ENCODE data around the gene PBXIP1.
"Not testable (repeated sequence)": the region's sequence is repeated elsewhere in the genome, so short reads cannot be mapped to it uniquely, and the experiment has no call there.

The PBXIP1 gene

DNA sequence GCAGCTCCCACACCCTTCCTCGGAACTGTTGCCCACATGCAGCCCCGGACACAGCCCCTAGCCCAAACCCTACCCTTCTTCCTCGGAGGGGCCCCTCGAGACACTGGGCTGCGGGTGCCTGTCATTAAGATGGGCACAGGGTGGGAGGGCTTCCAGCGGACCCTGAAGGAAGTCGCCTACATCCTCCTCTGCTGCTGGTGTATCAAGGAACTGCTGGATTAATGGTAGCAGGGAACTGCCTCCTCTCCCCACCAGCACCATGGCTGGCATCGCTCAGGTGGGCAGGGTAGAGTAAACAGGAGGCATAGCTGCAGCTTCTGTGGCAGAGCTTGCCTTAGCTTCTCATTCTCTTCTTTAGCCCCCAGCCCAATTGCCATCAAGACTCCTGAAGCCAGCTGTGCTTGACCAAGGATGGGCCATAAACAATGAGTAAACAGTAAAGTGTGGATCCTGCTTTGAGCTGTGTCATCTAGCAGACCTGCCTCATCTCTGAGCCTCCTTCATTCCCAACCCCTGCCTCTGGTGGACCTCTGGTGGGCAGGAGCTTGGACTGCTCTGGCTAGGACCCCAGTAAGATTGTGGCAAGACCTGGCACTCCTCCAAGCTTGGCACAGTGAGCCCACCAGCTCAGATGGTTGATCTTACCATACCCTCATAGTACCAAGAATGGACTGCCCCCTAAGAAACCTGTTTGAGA, 37.8 kb upstream of the PBXIP1 start, which contains the start of gene LENEP:
LENEP (plus strand) TSS at position 15 of the 697 bp plus-strand sequence; CDS start at position 37, 22 bp downstream.
- Histone ChIP-seq H3K36me3 (ENCODE audit: control insufficient read depth, insufficient read depth, low read length) (peaks cover 31% of the 10 kb centered on the region), H3K27me3 (ENCODE audit: control insufficient read depth, insufficient read depth, low read length) (0 out of 2 replicates have a peak, but pooled peaks cover 3% of the 10 kb centered on the region), H3K4me1 (ENCODE audit: control insufficient read depth, insufficient read depth, low read length) (no peaks in the 10 kb centered on the region), H3K9me3 (ENCODE audit: control insufficient read depth, insufficient read depth, low read length) (no peaks in the 10 kb centered on the region), H3K4me3 (ENCODE audit: low read depth, low read length) (no peak within 1 kb of the TSS), H3K9ac (ENCODE audit: low read depth, low read length) (no peak within 1 kb of the TSS), H3K27ac (ENCODE audit: low read depth, low read length) (peak within 1 kb of the TSS; percentile 61)

DNA sequence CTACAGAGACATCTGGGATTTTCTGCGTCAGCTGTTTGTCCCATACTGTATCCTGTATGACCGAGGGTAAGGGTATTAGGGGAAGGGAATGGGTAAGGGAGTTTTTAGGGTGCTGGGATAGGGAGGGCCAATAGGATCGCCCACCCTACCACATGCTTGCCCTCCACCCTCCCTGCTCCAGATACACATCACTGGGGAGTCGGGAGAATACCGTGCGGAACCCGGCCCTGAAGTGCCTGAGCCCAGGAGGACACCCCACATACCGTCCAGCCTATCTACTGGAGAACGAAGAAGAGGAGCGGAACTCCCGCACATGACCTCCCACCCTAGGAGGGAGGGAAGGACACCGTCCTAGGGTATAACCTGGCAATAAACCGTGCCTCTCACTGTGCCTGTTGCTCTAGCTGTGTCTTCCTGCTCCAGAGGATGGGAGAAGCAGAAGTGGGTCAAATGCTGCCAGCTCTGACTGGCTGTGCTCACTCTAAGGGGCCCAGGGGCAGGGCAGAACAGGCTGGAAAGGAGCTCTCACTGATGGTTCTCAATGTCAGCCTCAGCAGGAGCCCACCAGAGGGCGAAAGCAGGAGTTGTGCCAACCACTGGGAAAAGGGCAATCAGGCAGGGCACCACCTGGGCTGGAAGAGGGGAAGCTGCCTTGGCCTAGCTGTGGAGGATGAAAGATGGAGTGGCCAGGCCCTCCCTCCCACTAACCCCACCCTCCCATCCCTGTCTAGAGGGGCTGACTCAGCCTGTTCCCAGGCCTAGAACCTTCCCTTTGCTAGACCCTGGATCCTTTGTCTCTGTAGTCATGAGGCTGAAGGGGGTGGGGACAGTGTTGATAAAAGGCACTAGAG, 37.0 kb upstream of the PBXIP1 start:
- H3K9ac ChIP-seq (ENCODE audit: low read depth, low read length), result no peak overlapping the region
- no peaks in the 10 kb centered on the region for H3K4me1 ChIP-seq (ENCODE audit: control insufficient read depth, insufficient read depth, low read length)
- H3K27ac ChIP-seq (ENCODE audit: low read depth, low read length), result no peak overlapping the region

DNA sequence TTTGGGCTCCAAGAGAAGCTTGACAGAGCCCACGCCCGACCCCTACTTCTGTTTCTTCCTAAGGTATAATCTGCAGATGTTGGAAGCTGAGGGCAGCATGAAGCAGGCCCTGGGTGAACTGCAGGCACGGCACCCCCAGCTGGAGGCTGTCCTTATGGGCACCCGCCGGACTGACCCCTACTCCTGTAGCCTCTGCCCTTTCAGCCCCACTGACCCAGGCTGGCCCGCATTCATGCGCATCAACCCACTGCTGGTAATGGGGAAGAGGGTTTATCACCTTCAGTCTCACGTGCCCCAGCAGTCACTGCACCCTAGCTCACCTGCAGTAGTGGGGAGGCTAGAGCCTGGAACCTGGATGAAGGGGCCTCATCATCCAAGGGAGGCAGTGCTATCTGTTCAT, 34.4 kb upstream of the PBXIP1 start:
- no peak overlapping the region for H3K9ac ChIP-seq (ENCODE audit: low read depth, low read length)
- no peak overlapping the region for H3K4me3 ChIP-seq (ENCODE audit: low read depth, low read length)
- no peaks in the 10 kb centered on the region for H3K4me1 ChIP-seq (ENCODE audit: control insufficient read depth, insufficient read depth, low read length)
- no peaks in the 10 kb centered on the region for H3K27me3 ChIP-seq (ENCODE audit: control insufficient read depth, insufficient read depth, low read length)
- H3K36me3 ChIP-seq (ENCODE audit: control insufficient read depth, insufficient read depth, low read length), result peaks cover 56% of the 10 kb centered on the region
- H3K9me3 ChIP-seq (ENCODE audit: control insufficient read depth, insufficient read depth, low read length), result no peaks in the 10 kb centered on the region
- no peak overlapping the region for H3K27ac ChIP-seq (ENCODE audit: low read depth, low read length)

More for the DNA sequence above, 37.0 kb upstream of the PBXIP1 start:
- H3K27me3 ChIP-seq (ENCODE audit: control insufficient read depth, insufficient read depth, low read length), result 0 out of 2 replicates have a peak, but pooled peaks cover 3% of the 10 kb centered on the region
- H3K4me3 ChIP-seq (ENCODE audit: low read depth, low read length), result no peak overlapping the region
- peaks cover 38% of the 10 kb centered on the region for H3K36me3 ChIP-seq (ENCODE audit: control insufficient read depth, insufficient read depth, low read length)
- no peaks in the 10 kb centered on the region for H3K9me3 ChIP-seq (ENCODE audit: control insufficient read depth, insufficient read depth, low read length)

DNA sequence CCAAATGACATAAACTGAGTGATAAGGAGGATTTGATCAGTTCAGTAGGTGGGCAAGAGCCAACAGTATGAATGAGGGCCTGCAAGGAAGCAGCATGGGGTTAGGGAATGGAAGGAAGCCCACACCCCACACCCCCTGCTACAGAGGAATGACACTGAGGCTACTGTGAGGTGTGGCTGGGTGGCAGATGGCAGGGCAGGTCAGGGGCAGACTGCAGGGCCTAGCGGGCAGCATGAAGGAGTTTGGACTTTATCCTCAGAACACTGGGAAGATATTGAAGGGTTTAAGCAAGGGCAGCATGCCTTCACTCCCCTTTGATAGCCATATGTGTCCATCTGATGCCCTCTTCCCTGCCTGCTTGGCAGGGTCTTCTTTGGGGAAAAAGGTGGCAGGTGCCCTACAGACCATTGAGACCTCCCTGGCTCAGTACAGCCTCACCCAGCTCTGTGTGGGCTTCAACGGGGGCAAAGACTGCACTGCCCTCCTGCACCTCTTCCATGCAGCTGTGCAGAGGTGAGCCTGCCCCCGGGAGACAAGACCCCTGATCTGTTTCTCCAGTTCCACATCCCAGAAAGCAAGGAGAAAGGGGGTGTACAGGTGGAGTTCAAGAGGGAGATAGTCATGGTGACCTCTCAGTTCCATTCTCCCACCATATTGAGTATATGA, 33.4 kb upstream of the PBXIP1 start:
- Histone ChIP-seq H3K4me3 (ENCODE audit: low read depth, low read length) (no peak overlapping the region), H3K27me3 (ENCODE audit: control insufficient read depth, insufficient read depth, low read length) (no peaks in the 10 kb centered on the region), H3K9ac (ENCODE audit: low read depth, low read length) (no peak overlapping the region), H3K36me3 (ENCODE audit: control insufficient read depth, insufficient read depth, low read length) (peaks cover 56% of the 10 kb centered on the region), H3K4me1 (ENCODE audit: control insufficient read depth, insufficient read depth, low read length) (no peaks in the 10 kb centered on the region), H3K9me3 (ENCODE audit: control insufficient read depth, insufficient read depth, low read length) (no peaks in the 10 kb centered on the region), H3K27ac (ENCODE audit: low read depth, low read length) (no peak overlapping the region)

DNA sequence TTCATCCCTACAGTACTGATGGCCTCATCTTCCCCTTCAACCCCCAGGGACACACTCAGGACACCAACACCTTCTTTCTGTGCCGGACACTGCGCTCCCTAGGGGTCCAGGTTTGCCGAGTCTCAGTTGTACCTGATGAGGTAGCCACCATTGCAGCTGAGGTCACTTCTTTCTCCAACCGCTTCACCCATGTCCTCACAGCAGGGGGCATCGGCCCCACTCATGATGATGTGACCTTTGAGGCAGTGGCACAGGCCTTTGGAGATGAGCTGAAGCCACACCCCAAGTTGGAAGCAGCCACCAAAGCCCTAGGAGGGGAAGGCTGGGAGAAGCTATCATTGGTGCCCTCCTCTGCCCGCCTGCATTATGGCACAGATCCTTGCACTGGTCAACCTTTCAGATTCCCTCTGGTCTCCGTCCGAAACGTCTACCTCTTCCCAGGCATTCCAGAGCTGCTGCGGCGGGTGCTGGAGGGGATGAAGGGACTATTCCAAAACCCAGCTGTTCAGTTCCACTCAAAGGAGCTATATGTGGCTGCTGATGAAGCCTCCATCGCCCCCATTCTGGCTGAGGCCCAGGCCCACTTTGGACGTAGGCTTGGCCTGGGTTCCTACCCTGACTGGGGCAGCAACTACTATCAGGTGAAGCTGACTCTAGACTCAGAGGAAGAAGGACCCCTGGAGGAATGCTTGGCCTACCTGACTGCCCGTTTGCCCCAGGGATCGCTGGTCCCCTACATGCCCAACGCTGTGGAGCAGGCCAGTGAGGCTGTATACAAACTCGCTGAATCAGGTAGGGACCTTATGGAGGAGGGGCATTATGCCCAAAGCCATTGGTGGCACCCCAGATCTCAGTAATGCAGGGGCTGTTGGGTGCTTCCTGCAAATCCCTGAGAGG, 32.4 kb upstream of the PBXIP1 start:
- Histone ChIP-seq H3K9ac (ENCODE audit: low read depth, low read length) (no peak overlapping the region), H3K27ac (ENCODE audit: low read depth, low read length) (no peak overlapping the region), H3K27me3 (ENCODE audit: control insufficient read depth, insufficient read depth, low read length) (no peaks in the 10 kb centered on the region), H3K9me3 (ENCODE audit: control insufficient read depth, insufficient read depth, low read length) (no peaks in the 10 kb centered on the region), H3K36me3 (ENCODE audit: control insufficient read depth, insufficient read depth, low read length) (peaks cover 54% of the 10 kb centered on the region), H3K4me3 (ENCODE audit: low read depth, low read length) (no peak overlapping the region), H3K4me1 (ENCODE audit: control insufficient read depth, insufficient read depth, low read length) (no peaks in the 10 kb centered on the region)

DNA sequence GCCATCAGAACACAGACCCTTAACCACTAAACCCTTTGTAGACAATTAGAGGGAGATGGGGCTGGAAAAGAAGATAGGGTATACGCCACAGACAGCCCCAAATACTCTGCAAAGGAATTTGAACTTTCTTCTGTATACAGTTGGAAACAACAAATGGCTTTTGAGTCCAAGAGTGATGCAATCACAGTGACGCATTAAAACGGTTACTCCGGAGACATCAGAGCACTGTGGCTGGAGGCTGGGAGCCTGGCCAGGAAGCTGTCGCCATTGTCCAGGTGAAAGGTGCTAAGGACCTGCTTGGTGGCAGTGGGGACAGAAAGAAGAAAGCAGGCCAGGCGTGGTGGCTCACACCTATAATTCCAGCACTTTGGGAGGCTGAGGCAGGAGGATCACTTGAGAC, 31.4 kb upstream of the PBXIP1 start:
- peaks cover 4% of the 10 kb centered on the region for H3K4me1 ChIP-seq (ENCODE audit: control insufficient read depth, insufficient read depth, low read length)
- no peaks in the 10 kb centered on the region for H3K27me3 ChIP-seq (ENCODE audit: control insufficient read depth, insufficient read depth, low read length)
- H3K27ac ChIP-seq (ENCODE audit: low read depth, low read length), result no peak overlapping the region
- no peak overlapping the region for H3K4me3 ChIP-seq (ENCODE audit: low read depth, low read length)
- peaks cover 50% of the 10 kb centered on the region for H3K36me3 ChIP-seq (ENCODE audit: control insufficient read depth, insufficient read depth, low read length)
- no peak overlapping the region for H3K9ac ChIP-seq (ENCODE audit: low read depth, low read length)
- H3K9me3 ChIP-seq (ENCODE audit: control insufficient read depth, insufficient read depth, low read length), result no peaks in the 10 kb centered on the region

DNA sequence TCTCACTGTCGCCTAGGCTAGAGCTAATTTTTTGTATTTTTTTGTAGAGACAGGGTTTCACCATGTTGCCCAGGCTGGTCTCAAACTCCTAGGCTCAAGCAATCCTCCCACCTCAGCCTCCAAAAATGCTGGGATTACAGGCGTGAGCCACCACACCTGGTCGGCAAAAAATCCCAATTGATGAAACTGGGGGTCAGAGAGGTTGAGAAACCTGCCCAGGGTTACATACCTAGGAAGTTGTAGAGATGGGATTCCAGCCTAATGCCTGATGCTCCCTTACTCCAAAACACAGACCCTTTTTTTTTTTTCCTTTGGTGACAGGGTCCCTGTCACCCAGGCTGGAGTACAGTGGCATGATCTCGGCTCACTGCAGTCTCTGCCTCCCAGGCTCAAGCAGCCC, 30.8 kb upstream of the PBXIP1 start:
- not testable (repeated sequence) for H3K4me1 ChIP-seq (ENCODE audit: control insufficient read depth, insufficient read depth, low read length); H3K27ac ChIP-seq (ENCODE audit: low read depth, low read length); H3K4me3 ChIP-seq (ENCODE audit: low read depth, low read length); H3K9me3 ChIP-seq (ENCODE audit: control insufficient read depth, insufficient read depth, low read length); H3K9ac ChIP-seq (ENCODE audit: low read depth, low read length); H3K27me3 ChIP-seq (ENCODE audit: control insufficient read depth, insufficient read depth, low read length)
- H3K36me3 ChIP-seq (ENCODE audit: control insufficient read depth, insufficient read depth, low read length), result peaks cover 50% of the 10 kb centered on the region

DNA sequence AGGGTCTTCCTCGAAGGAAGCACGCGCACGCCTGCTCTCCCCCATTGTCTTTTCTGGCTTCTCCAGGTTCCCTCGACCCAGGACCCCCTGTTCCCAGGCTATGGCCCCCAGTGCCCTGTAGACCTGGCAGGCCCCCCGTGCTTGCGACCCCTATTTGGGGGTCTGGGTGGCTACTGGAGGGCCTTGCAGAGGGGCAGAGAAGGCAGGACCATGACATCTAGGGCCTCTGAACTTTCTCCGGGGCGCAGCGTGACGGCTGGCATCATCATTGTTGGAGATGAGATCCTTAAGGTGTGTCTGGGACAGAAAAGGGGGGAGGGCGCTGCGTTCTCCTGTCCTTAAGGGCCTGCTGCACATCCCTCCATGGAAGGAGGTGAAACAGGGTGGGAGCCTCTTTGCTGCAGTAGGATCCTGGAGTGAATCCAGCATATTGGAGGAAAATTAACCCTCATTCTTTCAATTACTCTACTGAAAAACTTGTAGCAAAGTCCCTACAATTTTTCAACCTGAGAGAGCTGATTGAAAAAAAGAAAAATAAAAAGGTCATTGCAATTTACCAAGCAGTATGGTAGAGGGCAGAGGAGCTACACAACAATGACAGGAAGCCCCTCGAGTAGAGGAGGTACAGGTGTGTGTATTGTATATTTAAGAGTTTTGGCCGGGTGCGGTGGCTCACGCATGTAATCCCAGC, 28.0 kb upstream of the PBXIP1 start:
- Histone ChIP-seq H3K4me1 (ENCODE audit: control insufficient read depth, insufficient read depth, low read length) (peaks cover 5% of the 10 kb centered on the region), H3K9ac (ENCODE audit: low read depth, low read length) (peak overlapping the region; percentile 83), H3K27me3 (ENCODE audit: control insufficient read depth, insufficient read depth, low read length) (no peaks in the 10 kb centered on the region), H3K9me3 (ENCODE audit: control insufficient read depth, insufficient read depth, low read length) (no peaks in the 10 kb centered on the region), H3K36me3 (ENCODE audit: control insufficient read depth, insufficient read depth, low read length) (peaks cover 40% of the 10 kb centered on the region), H3K27ac (ENCODE audit: low read depth, low read length) (peak overlapping the region; percentile 47), H3K4me3 (ENCODE audit: low read depth, low read length) (peak overlapping the region; percentile 90)

DNA sequence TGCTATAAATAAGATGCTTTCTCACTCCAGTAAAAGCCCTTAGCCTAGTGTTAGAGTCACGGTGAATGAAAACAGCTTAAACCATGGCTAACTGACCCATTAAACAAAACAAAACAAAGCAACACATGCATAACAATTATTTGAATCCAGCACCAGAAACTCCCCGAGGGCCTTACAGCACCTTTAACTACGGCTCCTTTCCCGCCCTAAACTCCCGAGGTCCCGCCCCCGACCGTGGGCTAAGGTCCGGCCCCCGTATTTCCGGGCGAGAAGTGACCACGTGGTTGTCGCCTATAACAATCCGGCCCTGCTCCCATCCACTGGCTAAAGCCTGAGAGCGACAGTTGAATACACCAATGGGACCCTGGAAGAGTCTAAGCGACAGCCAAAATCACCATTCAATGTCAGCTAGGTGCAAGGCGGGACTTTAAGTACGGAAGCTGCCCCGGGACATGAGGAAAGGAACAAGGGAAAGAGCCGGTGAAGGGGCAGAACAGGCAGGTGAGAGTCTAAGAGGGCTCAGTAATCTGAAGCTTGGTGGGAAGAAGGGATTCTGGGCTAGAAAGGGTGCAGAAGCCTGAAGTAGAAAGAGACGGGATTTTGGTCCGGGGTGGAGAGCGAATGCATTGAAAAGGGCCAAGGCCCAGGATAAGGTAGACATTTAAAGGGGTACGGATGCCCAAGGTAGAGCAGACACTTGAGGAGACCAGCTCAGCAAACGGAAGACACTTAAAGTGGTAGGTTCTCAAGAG, 27.2 kb upstream of the PBXIP1 start, which contains the start of gene FLAD1:
FLAD1 (plus strand) TSS at position 448 of the 752 bp plus-strand sequence. CDS start 351 bp downstream, outside the sequence.
- H3K36me3 ChIP-seq (ENCODE audit: control insufficient read depth, insufficient read depth, low read length), result peaks cover 37% of the 10 kb centered on the region

More for the DNA sequence above, 27.2 kb upstream of the PBXIP1 start, which contains the start of gene FLAD1:
- Histone ChIP-seq H3K9ac (ENCODE audit: low read depth, low read length) (peak within 1 kb of the TSS; percentile 83), H3K27ac (ENCODE audit: low read depth, low read length) (peak within 1 kb of the TSS; percentile 97), H3K9me3 (ENCODE audit: control insufficient read depth, insufficient read depth, low read length) (no peaks in the 10 kb centered on the region), H3K4me3 (ENCODE audit: low read depth, low read length) (peak within 1 kb of the TSS; percentile 90), H3K27me3 (ENCODE audit: control insufficient read depth, insufficient read depth, low read length) (no peaks in the 10 kb centered on the region), H3K4me1 (ENCODE audit: control insufficient read depth, insufficient read depth, low read length) (peaks cover 5% of the 10 kb centered on the region)

Data from HUES48 (cell line).